Progenitor cell of endocrine pancreas (in vitro differentiated cells): ENCODE results near the gene ANKRD36. TPM values are rescaled to one million over a fixed set of nuclear protein-coding genes. Genes with fewer than 3 reads are reported as not detected.
"Not testable (repeated sequence)": the region's sequence is repeated elsewhere in the genome, so short reads cannot be mapped to it uniquely, and the experiment has no call there.

Source experiments
- DNase-seq: peaks from one replicate; pipeline ENCODE4 v3.0.0; 2021; ENCODE audit warnings: low spot score; ENCODE audit not compliant: unreplicated experiment
- H3K27ac Mint-ChIP-seq: 2 replicates; pipeline ENCODE4 v1.8.0; 2021; ENCODE audit warnings: mild to moderate bottlenecking, moderate library complexity, mixed read lengths
- H3K27me3 Mint-ChIP-seq: 2 replicates; pipeline ENCODE4 v1.8.0; 2021; ENCODE audit warnings: mixed read lengths
- H3K36me3 Mint-ChIP-seq: 2 replicates; pipeline ENCODE4 v1.8.0; 2022; ENCODE audit warnings: mixed read lengths; ENCODE audit not compliant: insufficient read depth
- H3K4me1 Mint-ChIP-seq: 2 replicates; pipeline ENCODE4 v1.8.0; 2021; ENCODE audit warnings: low read depth, mixed read lengths
- H3K4me3 Mint-ChIP-seq: 2 replicates; pipeline ENCODE4 v1.8.0; 2021; ENCODE audit warnings: low read depth, mild to moderate bottlenecking, moderate library complexity, mixed read lengths
- H3K9me3 Mint-ChIP-seq: 2 replicates; pipeline ENCODE4 v1.8.0; 2021; ENCODE audit warnings: low read depth, mixed read lengths
- total RNA-seq: library from RNA; stranded (reverse); gene quantifications from 2 replicates; pipeline ENCODE4 v1.2.1, GENCODE V29; 2021

Gene ANKRD36
- total RNA-seq, 1 donor from 2014 or later = 44.5 TPM

DNA sequence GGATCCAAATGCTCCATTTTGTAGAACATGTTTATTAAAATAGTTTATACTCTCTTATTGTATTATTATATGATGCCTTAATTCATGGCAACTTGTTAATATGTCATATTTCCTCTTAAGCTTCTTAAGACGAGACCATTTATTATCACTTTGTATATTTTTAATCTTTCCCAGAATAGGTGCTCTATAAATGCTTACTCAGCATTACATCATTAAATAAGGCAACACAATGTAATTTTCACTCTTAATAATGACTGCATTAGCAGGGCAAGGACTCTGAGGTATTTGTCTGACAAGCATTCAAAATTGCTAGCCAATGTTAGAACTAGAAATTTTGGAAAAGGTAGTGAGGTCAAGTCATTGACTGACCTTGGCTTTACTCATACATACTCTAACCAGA, 180.7 kb downstream of the ANKRD36 start:
- H3K4me1 Mint-ChIP-seq, DNase-seq, H3K9me3 Mint-ChIP-seq, H3K4me3 Mint-ChIP-seq, H3K27me3 Mint-ChIP-seq, H3K36me3 Mint-ChIP-seq, H3K27ac Mint-ChIP-seq: not testable (repeated sequence)

Other genes with a start within 250 kb of the ANKRD36 start
- 74.8 and 75.0 TPM in 2 replicates for gene SEMA4C, start 243.1 kb upstream of the ANKRD36 start, total RNA-seq
- gene FAM178B, start 126.6 kb upstream of the ANKRD36 start, total RNA-seq = not detected in 2 replicates
- gene FAHD2B, start 18.3 kb upstream of the ANKRD36 start, total RNA-seq = 24.4 and 25.1 TPM in 2 replicates